Measurements from ENCODE around the gene HEMK1.

Gene HEMK1

DNA sequence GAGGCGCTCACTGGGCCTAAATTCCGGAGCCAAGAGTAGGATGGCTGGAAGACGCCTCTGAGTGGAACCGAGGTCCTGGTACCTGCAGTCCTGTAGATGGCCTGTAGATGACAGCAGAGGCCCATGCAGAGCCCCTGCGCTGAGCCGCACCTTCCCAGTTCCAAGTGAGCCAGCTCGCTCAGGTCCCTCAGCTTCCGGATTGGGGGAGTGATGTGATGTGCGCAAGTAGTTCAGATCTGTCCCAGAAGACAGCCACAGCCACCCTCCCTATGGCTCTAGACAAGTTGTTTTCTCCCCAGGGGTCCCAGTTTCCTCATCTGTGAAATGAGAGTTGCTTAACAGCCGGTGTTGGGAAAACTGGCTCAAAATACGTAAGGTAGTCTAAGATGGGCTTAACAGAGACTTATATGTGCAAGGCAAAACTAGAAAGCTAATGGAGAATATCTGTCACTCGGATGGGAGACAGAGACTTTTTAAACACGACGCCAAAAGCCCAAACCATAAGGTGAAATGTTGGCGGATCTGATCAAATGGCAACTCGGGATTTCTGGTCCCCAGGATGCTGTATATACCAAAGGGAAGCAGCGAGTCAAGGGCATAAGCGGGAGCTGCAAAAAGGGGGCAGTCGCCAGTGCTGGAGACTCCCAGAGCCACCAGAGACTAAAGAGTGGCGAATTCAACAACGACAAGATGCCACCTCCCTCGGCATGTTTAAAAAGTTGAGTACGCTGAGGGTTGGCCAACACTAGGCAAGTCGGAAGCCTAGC lies 46.9 kb downstream of the HEMK1 start:
- peak; percentile 83 for DNase-seq (ENCODE audit: low read depth)

DNA sequence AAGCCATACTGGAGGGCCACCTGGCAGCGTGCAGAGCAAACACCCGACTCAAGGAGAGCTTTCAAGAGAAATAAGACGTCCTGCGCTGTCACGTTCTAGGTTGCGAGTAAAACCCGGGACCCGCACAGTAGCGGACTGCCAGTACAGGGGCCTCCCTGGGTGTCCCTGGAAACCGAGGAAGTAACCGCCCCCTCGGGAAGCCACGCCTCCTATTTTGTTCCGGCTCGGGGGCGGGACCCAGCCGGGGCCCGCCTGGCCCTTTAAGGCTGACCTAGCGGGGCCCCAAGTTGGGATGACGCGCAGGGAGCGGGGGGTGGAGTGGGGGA lies 47.4 kb downstream of the HEMK1 start:
- DNase-seq (ENCODE audit: low read depth): peak; percentile 89

DNA sequence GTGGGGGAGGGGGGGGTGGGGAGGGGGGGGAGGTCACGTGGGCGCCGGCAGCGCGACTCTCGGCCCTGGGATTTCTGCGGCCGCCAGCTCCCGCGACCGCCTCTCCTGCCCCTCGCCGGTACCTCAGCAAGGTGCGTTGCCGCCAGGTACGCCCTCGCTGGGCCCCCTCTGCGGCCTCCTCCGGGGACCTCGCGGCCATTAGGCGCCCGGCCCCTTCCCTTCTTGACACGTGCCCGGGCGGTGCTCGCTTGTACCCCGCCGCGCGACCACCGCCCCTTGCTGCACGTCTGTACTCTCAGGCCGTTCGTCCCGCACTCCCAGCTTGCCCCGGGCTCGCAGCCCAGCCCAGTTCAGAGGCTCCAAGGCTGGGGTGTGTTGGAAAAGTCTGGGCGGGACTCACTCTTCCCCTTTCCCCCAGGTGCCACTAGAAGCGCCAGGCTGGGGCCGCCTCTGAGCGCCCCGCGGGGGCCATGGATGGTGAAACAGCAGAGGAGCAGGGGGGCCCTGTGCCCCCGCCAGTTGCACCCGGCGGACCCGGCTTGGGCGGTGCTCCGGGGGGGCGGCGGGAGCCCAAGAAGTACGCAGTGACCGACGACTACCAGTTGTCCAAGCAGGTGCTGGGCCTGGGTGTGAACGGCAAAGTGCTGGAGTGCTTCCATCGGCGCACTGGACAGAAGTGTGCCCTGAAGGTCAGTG lies 47.9 kb downstream of the HEMK1 start, which contains the start of gene MAPKAPK3:
MAPKAPK3 (plus strand) TSS at position 56 of the 696 bp plus-strand sequence; CDS start at position 471, 415 bp downstream.
- DNase-seq (ENCODE audit: low read depth): no peak

DNA sequence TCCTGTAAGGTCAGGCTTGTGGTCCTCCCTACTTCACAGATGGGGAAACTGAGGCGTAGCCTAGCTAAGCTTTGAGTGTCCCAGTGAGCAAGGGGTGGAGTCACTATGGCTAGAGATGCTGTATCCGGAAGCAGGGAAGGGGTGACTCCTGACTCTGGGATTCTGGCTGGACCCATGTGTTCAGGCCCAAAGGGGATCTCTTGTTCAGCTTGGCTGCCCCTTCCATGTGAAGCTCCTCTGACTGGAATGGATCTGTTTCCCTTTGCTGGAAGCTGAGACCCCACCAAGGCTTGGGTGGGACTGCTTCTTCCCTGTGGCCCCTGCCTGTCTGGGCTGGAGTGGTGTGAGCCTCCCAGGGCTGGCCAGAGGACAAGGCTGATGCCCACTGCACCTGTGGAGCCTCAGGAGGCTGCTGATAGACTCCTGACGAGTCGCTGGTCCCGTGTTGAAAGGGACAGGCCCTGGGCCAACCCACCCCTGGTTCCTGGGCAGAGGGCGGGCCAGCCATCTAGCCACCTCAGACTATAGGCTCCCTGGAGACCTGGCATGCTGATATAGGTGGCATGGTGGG lies 48.7 kb downstream of the HEMK1 start:
- no peak for DNase-seq (ENCODE audit: low read depth)

DNA sequence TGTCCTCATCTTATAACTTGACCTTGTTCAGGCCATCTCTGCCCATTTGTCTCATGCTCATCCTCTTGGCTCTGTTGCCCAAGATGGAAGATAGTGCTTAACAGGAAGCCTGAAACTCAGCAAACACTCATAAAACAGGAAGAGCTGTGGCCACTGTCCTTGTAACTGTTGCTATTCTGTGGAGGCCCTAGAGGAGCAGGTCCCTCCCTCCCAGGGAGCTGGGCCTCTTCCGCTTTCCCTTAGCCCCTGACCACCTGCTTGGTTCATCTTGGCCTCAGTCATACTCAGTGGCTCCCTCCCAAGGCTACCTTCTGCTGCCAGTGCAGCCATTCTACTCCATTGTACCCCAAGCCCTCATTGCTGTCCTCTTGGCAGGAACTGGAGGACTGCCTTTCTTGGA lies 51.1 kb downstream of the HEMK1 start:
- no peak for DNase-seq (ENCODE audit: low read depth)

DNA sequence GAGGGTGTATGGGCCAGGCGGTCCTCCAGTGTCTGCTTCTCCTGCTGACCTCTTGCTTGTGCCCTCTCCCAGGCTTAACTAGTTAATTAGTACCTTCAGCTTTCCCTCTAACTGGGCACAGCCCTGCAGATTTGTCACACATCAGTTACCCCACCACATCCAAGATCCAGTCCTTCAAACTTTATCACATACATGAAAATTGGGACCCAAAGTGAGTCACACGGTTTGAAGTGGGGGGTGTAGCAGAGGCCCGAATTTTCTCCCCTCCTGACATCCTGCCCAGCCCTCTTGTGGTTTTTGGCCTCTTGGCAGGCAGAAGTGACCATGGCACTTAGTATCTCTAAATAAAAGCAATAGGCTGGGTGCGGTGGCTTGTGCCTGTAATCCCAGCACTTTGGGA lies 51.5 kb downstream of the HEMK1 start:
- DNase-seq (ENCODE audit: low read depth): peak; percentile 52

DNA sequence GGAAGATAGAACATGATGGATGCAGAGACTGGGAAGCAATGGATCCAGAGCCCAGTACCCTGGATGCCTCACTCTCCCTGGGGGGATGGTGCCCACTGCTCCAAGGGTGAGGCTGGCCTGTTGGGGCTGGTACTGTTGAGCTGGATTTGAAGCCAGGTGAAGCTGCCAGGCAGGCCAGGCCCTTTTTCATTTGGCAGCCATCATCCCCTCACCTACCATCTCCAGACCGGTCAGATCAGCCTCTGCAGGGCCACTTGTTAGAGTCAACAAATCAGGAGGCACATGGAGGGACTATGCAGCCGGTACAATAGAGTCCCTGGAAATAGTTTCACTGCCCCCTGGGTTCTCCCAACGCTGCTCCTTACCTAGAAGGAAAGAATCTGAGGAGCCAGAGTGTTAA lies 53.6 kb downstream of the HEMK1 start:
- no peak for DNase-seq (ENCODE audit: low read depth)

DNA sequence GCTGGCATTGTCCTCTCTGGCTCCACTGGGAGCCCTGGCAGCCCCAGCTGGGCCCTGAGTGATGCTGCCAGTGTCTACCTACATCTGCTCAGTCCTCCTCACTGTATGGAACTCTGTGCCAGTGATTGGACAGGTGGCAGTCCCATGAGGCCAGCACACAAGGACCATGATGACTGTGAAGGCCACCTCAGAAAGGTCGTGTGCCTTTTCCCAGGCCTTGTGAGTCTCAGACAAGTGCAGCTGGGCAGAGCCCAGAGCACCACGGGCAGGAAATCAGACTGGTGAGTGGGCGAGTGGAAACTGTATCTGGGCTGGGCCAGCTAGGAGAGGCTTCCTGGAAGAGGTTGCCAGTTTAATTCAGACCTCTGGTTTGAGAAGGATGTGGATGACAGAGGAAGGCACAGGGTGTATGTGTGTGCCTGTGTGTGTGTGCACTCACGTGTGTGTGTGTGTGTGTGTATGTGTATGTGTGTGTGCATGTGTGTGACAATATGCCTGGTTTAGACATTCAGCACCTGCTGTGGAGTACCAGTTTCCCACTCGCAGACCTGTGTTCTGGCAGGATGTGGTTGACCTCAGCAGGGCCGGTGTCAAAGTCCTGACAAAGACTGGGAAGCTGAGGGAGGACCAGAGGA lies 54.6 kb downstream of the HEMK1 start:
- no peak for DNase-seq (ENCODE audit: low read depth)

DNA sequence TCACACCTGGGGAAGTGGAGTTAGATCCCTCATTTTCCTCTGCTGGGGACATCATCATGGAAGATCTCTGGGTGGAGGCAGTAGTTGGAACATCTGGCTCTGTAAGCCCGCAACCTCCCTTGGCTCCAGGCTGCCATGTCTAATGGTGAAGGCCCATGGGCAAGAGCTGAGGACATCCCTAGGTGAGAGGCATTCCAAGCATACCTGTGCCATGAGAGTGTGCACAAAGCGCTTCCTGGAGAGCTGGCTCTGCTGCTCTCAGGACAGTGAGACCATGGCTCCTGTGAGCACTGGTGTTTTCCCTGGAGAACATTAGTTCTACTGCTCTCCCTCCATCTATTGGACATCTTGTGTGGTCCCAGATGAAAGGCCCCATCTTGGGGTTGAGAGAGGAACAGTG lies 55.3 kb downstream of the HEMK1 start:
- DNase-seq (ENCODE audit: low read depth): no peak

DNA sequence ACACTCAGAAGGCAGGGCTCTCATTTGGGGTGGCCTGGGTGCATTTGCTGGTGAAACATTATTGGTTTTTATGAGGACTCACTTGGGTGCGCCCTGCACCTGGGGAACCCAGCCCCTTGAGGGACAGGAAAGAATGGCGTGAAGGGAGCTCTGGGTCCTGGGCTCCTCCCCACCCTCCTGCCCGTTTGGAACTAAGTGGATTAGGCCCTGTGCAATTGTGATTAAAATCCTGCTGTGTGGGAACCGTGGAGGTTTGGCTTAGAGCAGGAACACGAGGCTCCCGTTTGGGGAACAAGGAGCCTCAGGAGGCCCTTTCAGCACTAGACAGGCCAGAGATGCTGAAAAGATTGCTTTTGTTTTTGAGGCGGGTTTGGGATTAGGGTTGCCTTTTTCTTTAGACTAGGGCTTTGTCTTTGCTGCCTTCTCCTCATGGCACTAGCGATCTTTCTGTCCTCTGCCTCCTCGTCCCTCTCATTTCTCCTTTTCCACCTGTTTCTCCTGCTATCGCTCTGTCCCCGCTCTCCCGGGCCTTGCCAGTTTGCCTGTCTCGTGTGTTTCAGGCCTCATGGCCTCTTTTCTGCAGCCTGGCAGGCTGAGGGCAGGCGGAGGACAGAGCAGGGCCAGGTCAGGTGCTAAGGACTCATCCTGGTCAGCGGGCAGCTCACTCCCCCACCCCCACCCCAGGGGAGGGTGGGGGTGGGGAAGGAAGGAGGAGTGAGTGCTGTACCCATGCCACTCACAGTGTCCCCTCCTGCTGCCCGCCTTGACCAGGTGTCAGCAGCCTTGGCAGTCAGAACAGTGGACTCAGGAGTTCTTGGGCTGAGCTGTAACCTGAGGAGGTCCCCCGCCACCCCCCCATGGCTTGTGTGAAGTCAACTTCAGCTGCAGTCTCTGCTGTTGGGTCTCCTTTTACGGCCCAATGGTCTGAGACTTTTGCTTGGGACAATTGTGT lies 56.2 kb downstream of the HEMK1 start:
- DNase-seq (ENCODE audit: low read depth): no peak

DNA sequence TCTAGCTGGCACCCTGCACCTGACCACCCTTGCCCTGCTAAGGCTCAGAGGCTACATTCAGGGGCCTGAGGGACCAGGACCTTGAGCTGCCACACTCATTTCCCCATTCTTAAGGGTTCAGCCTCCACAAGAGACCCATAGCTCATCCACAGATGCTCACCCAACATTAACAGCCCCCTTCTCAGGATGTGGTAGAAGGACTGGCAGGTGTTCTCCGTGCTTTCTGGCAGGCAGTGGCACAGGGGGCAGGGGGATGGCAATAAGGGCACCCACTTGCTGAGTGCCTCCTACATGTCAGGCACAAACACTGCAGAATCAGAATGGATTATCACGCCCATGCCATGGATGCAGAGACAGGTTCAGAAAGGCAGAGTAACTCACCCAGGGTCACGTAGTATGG lies 57.1 kb downstream of the HEMK1 start:
- no peak for DNase-seq (ENCODE audit: low read depth)

DNA sequence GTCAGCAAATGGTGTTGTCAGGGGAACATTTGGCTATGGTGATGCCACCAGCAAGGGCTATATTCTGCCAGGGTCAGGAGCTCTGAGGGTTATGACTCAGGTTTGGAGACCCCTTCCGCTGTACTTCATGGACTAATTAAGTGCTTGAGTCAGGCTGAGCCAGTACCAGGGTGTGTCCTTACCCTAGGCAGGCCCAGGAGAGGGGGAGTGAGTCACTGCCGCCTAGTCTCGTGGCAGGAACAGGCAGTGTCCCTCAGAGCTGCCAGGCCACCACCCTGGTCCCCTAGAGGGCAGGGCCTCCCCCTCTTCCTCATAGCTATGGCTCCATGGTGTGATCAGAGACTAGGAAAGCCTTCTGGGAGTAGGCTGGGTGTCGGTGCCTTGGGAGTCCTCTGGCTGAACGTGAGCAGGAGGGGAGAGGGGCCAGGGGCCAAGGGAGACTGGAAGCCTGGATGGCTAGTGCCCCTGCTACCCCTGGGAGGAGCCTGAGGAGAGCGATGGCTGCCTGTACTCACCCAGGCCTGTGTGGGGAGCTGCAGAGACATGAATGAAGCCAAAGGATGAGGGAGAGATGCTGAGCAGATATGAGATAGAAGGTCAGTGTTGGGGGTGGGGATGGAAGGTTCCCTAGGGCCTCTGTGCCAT lies 58.2 kb downstream of the HEMK1 start:
- DNase-seq (ENCODE audit: low read depth): peak; percentile 83

DNA sequence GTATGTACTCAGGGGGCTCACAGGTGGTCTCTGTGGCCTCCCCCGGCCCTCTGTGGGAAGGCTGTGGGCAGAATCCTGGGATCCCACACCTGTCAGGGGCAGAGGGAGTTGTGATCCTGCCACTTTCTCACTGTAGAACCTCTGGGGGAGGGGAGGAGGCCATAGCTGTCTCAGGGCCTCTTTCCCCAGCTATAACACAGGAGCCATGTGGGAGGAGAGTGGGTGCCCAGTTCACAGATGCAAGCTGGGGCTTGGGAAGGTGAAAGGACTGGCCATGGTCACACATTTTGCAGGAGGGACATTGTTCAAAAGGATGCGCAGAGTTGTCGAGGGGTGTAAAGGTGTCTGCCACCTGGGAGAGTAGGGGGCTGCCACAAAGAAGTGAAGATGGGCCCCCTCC lies 59.3 kb downstream of the HEMK1 start:
- no peak for DNase-seq (ENCODE audit: low read depth)

DNA sequence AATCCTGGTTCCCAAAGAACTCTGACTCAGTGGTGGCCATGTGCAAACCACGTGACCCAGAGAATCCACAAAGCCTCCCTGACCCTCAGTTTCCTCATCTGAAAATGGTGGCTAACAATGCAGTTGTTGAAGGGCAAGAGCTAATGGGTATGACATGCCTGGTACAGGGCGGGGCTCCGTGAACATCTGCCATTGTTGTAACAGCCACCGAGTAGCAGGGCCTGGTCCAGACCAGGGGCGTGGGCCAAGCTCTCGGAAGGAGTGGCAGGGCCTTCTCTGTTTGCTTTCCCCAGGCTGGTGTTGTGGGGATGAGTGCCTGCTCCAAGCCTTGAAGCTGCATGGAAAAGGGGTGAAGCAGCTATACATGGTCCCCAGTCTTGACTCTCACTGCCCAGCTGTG lies 61.1 kb downstream of the HEMK1 start:
- DNase-seq (ENCODE audit: low read depth): no peak

DNA sequence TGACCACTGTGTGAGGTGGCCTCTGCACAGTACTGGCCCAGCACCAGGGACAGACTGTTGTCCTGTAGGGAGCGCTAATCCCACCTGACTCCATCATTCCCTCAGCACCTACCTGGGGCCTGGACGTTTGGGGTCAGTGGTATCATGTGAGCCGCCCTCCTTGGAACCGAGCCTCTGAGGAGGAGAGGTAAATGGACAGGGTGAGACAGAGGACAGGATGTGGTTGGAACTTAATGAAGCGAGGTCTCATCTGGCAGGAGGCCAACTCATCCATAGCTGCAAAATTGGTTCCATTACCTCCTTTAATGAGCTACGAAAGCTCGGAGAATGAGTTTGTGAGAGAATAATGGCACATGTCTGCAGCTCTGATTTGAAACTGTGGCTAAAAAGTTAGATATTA lies 61.6 kb downstream of the HEMK1 start:
- peak; percentile 63 for DNase-seq (ENCODE audit: low read depth)

DNA sequence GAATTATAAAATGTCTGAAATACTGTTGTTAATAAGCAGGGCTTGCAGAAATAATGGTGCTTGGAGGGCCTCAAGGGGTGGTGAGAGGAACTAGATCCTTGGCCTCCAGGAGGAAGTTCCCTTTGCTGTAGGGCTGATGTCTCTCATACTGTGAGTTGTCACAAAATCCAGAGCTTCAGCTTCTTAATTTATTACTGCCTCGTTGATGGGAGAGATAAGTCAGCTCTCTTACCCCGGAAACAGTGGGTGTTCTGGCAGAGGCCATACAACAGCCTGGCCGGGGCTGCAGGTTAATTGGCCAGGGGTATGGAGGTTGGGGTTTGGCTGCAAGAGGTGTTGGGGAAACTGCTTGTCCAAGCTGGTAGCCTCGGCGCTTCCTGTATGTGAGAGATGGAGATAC lies 63.1 kb downstream of the HEMK1 start:
- peak; percentile 76 for DNase-seq (ENCODE audit: low read depth)

DNA sequence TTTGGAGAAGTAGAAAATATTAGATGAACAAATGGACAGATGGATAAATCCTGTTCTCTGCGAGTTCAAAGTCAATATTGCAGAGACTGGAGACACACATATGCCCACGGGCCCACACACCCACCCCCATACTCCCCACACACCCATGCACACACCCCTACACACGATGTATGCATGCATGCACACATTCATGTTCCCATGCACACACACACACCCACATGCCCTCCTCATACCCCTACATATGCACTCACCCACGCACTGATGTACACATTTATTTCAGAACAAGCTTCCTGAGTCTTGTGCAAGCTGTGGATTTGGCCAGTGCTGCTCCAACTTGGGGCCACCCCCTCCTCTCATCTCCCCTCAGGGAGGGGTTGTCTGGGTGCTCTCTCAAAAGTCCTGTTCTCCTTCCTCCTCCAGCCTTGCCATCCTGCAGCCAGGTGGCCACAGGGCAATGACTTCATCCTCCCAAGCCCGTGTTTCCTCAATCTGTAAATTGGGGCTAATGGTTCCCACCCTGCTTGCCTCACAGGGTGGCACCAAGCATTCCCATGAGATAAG lies 64.0 kb downstream of the HEMK1 start:
- no peak for DNase-seq (ENCODE audit: low read depth)

DNA sequence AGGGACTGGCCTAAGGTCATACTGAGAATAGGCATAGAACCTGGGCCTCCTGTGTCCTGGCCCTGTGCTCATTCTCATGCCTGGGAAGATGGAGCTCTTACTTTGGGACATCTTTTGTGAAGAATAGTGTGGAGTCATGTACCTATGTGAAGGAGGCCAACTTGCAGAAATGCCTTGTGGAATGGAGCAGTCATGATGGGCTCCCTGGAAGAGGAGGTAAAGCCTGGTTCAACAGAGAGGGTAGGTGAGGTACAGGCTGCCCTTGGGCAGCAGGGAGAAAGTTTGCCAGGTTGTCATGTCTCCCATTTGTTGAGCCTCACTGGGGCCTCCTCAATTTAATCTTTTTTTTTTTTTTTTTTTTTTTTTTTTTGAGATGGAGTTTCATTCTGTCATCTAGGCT lies 65.7 kb downstream of the HEMK1 start:
- no peak for DNase-seq (ENCODE audit: low read depth)

DNA sequence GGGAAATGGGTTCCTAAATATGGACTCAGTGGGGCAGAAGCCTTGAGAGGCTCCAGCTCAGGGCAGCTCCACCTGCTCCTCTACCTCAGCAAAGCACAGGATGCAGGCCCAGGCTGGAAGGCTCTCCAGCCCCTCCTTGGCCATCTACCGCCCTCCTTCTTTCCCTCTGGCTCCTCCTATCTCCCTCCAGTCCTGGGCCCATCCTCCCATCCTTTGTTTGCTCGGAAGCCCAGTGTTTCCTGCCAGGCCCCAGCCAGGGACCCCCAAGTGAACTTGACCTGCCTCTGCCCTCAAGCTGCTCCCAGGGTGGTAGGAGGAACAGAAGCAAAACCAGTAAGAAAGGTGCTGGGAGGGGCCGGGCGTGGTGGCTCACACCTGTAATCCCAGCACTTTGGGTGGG lies 67.7 kb downstream of the HEMK1 start:
- DNase-seq (ENCODE audit: low read depth): no peak

DNA sequence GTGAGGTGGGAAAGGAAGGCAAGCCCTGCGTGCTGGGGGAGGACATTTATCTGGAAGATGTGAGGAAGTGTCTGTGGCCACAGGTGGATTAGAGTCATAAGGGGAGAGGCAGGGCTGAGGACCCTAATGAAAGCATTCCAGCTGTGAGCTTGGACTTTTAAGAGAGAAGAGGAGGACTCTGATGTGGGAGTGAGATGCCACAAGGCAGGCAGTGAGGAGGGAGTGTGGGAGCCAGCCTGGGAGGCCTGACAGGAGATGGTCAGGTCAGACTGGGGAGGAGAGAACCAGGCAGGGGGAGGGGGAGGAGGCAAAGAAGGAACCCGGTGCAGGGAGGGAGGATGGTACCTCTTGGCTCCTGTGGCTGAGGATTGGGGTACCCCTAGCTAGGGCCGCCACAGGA lies 68.6 kb downstream of the HEMK1 start:
- no peak for DNase-seq (ENCODE audit: low read depth)

DNA sequence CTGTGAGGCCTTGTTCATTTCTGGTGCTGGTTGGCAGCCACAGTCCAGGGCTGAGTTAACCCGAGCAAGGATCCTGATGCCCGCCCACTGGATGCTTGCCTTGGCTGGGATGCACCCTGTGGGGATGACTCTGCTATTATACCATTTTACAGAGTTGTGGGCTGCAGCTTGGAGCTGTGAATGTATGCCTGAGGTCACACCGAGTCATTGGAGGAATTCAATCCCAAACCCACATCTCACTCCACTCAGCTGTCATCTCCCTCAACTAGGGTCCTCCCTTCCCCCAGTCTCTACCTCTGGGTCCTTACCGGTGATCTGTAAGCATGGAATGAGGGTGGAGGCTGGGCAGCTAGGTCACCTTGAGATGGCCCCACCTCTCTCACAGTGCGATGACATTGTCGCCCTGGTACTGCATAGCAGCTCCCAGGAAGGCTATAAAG lies 69.8 kb downstream of the HEMK1 start:
- peak; percentile 80 for DNase-seq (ENCODE audit: low read depth)
